ENCODE measurements around the gene PIK3C2B.
A peak's percentile ranks its signal among the peaks of the same experiment; 100 is the strongest.

DNA sequence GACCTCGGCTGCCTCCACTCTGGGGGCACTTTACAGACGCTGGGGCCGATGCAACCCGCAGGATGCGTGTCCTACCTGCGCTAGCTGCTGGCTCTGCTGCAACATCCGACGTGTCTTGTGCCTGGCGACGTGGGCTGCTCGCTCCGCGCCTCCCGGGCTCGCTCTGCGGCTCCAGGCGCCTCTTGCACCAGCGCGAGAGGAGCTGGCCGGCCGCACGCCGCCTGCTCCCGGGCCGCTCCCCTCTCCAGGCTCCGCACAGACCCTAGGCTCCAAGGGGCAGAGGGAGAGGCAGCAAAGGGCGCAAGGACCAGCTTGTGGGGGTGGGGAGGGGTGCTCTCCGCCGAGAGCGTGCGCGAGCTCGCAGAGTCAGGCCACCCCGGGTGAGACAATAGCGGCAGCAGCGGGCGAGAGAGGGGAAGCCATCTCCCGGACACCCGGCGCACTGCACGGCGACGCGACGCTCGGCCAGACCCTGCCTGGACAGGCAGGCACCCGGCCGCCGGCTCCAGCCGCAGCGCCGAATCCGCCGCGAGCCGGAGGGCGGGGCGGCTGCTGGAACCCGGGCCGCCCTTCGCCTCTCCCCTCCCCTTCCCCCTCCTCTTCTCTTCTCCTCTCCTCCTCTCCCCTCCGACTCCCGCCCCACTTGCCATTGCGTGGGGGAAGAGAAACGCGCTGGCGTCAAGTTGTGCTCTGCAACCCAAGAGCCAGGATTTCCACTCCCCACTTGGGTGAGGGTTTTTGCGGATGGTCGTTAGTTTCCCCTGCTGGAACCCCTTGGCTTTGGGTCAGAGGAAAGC lies at the start of gene PIK3C2B:
- TF ChIP-seq, protein P1, sequence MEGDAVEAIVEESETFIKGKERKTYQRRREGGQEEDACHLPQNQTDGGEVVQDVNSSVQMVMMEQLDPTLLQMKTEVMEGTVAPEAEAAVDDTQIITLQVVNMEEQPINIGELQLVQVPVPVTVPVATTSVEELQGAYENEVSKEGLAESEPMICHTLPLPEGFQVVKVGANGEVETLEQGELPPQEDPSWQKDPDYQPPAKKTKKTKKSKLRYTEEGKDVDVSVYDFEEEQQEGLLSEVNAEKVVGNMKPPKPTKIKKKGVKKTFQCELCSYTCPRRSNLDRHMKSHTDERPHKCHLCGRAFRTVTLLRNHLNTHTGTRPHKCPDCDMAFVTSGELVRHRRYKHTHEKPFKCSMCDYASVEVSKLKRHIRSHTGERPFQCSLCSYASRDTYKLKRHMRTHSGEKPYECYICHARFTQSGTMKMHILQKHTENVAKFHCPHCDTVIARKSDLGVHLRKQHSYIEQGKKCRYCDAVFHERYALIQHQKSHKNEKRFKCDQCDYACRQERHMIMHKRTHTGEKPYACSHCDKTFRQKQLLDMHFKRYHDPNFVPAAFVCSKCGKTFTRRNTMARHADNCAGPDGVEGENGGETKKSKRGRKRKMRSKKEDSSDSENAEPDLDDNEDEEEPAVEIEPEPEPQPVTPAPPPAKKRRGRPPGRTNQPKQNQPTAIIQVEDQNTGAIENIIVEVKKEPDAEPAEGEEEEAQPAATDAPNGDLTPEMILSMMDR (conservative IDR thresholded peaks at IDR 0.05; ENCODE audit: low read depth, low read length) = peak; percentile 46; the same call in 1 of the 2 replicates
- TF ChIP-seq EZH2 (IDR thresholded peaks at IDR 0.05; ENCODE audit: low read length, unreplicated experiment) = no peak

All from PC-3 (cell line).